Measurements from ENCODE around the gene PNMA6A.
"Not testable (repeated sequence)": the region's sequence is repeated elsewhere in the genome, so short reads cannot be mapped to it uniquely, and the experiment has no call there.

Gene PNMA6A

DNA sequence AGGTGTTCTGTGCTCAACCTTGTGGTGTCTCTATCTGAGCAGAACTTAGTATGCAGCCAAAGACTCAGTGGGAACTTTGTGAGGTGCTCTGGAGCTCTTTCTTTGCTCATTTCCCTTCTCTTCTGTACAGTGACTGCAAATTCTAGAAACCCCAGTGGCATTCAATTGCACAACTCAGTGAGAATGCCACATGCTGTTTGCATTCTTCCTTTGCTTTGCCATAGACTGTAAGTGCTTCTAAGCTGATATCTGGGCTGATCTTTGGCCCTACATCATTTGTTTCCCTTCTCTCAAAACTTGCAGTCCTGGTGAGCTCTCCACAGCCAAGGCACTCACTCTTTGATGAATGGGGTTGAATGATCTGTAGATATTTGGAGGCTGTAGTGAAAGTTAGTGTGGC, 8.9 kb upstream of the PNMA6A start:
- ChIA-PET CTCF (no interaction called here), POLR2A (ENCODE audit: low non-redundant PET) (no interaction called here)
- no peak for DNase-seq (ENCODE audit: low spot score)
- no peak overlapping the region for H3K27ac ChIP-seq
- TF ChIP-seq, protein P1, sequence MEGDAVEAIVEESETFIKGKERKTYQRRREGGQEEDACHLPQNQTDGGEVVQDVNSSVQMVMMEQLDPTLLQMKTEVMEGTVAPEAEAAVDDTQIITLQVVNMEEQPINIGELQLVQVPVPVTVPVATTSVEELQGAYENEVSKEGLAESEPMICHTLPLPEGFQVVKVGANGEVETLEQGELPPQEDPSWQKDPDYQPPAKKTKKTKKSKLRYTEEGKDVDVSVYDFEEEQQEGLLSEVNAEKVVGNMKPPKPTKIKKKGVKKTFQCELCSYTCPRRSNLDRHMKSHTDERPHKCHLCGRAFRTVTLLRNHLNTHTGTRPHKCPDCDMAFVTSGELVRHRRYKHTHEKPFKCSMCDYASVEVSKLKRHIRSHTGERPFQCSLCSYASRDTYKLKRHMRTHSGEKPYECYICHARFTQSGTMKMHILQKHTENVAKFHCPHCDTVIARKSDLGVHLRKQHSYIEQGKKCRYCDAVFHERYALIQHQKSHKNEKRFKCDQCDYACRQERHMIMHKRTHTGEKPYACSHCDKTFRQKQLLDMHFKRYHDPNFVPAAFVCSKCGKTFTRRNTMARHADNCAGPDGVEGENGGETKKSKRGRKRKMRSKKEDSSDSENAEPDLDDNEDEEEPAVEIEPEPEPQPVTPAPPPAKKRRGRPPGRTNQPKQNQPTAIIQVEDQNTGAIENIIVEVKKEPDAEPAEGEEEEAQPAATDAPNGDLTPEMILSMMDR (conservative IDR thresholded peaks at IDR 0.05; ENCODE audit: low read depth) = no peak

DNA sequence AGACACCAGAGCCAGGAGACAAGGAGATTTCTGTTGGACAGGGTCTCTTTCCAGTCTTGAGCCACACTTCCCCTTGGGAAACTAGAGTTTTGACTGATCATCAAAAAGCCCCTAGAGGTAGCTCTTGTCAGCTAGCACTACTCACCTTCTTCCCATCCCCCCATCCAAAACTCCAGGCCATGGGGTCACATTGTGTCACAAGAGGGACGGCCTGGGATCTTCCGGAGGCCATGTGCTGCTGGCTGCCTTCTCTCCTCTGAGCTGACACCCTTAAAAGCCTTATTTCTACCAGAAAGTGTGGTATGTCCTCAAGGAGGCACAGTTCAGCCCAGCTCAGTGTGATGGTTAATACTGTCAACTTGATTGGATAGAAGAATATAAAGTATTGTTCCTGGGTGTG, 8.2 kb upstream of the PNMA6A start:
- ChIA-PET POLR2A (ENCODE audit: low non-redundant PET) (no interaction called here), CTCF (no interaction called here)
- no peak overlapping the region for H3K27ac ChIP-seq
- TF ChIP-seq, protein P1 (conservative IDR thresholded peaks at IDR 0.05; ENCODE audit: low read depth) = no peak
- no peak for DNase-seq (ENCODE audit: low spot score)

DNA sequence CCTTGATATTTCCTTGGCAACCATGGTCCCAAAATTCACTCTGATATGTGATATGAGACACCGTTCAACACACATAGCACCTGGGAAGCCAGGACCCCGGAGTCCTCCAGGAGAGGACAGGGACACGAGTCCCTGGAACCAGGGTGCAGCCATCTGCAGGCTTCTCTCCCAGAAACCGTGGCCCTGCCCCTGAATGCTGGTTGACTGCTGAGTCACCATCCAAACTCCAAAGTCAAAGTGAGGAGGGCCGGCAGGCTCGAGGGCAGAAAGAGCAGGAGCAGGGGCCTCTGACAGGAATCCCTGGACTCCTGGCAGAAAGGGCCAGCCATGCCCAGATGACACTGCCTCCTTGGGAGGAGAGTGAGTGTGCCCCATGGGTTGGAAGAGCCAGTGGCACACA, 6.9 kb upstream of the PNMA6A start:
- no peak overlapping the region for H3K27ac ChIP-seq
- CTCF ChIA-PET = interaction anchor here (0.6 kb wide), 1 partner anchor 31 kb away, joined by 7 read pairs; no protein-coding TSS in a partner anchor
- TF ChIP-seq, protein P1 (conservative IDR thresholded peaks at IDR 0.05; ENCODE audit: low read depth) = no peak
- POLR2A ChIA-PET (ENCODE audit: low non-redundant PET) = no interaction called here
- DNase-seq (ENCODE audit: low spot score) = no peak

DNA sequence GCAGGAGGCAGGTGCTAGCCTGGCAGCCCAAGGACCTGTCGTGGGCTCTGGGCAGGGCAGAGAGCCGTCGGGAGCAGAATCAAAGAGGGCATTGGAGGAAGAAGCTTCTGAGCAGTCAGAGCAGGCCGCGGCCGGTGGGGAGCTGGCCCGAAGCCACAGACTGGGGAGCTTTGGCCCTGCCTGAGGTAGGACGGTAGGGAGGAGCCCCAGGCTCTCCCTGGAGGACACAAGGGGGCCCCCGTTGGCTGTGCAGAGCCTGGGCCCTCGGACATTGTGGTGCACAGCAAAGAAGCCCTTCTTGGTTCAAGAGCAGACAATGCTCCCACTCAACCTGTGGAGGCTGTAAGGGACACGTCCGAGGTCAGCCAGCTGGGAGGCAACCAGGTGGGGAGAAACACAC, 5.9 kb upstream of the PNMA6A start:
- H3K27ac ChIP-seq; POLR2A ChIA-PET (ENCODE audit: low non-redundant PET); DNase-seq (ENCODE audit: low spot score); CTCF ChIA-PET: not testable (repeated sequence)

DNA sequence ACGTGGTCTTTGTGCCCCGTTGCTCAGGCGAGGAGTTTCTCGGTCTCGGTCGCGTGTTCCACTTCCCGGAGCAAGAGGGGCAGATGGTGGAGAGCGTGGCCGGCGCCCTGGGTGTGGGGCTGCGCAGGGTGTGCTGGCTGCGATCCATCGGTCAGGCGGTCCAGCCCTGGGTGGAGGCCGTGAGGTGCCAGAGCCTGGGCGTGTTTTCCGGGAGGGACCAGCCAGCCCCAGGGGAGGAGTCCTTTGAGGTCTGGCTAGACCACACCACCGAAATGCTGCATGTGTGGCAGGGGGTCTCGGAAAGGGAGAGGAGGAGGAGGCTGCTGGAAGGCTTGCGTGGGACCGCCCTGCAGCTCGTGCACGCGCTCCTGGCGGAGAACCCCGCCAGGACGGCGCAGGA, 1.1 kb downstream of the PNMA6A start:
- DNase-seq (ENCODE audit: low spot score); CTCF ChIA-PET; H3K27ac ChIP-seq; POLR2A ChIA-PET (ENCODE audit: low non-redundant PET): not testable (repeated sequence)

DNA sequence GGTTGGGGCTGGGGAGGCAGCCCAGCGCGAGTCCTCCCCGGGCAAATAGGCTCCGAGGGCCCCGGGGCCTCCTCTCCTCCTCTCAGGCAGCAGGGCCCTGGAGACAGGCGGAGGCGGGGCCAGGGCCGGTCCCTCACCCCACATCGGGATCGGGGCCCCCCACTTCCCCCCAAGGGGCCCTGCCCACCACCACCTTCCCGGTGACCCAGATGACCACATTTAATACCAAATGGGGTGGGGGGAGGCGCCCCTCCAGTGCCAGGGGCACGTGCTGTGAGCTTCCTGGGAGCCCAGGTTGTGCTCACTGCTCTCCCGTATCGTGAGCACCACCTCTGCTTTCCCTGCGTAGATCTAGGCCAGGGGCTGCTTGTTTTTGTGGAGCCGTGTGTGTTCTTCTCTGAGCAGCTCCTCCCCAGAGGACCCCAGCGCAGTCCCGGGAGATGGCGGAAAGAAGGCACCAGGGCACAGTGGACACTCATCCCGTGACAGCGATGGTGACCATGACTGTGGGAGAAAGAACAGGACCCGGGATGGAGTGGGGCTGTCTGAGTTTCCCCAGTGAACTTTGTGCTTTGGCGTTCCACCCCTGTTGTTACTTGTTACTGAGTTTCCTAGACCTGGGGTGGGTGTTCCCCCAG, 2.1 kb downstream of the PNMA6A start:
- no peak overlapping the region for H3K27ac ChIP-seq
- POLR2A ChIA-PET (ENCODE audit: low non-redundant PET) = no interaction called here
- CTCF ChIA-PET = no interaction called here
- no peak for DNase-seq (ENCODE audit: low spot score)
- TF ChIP-seq, protein P1 (conservative IDR thresholded peaks at IDR 0.05; ENCODE audit: low read depth) = no peak

DNA sequence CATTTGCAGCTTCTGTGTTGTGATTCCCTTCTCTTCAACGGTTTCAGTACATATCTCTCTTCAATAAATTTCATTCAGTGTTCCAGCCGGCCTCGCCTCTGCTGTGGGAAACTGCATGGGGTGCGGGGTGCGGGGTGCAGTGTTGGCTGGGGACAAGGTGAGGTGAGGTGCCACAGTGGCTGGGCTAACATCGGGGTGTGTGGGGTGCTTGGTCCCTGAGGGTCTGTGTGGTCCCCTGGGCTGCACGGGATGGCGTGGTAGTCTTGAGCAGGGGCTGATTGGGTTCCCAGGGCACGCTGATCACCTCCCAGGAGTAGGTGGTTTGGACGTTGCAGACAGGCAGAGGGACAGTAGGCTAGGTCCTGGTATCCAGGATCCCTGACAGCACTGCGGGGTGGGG, 2.7 kb downstream of the PNMA6A start:
- CTCF ChIA-PET = no interaction called here
- H3K27ac ChIP-seq = no peak overlapping the region
- POLR2A ChIA-PET (ENCODE audit: low non-redundant PET) = no interaction called here
- TF ChIP-seq, protein P1 (conservative IDR thresholded peaks at IDR 0.05; ENCODE audit: low read depth) = no peak
- DNase-seq (ENCODE audit: low spot score) = no peak

DNA sequence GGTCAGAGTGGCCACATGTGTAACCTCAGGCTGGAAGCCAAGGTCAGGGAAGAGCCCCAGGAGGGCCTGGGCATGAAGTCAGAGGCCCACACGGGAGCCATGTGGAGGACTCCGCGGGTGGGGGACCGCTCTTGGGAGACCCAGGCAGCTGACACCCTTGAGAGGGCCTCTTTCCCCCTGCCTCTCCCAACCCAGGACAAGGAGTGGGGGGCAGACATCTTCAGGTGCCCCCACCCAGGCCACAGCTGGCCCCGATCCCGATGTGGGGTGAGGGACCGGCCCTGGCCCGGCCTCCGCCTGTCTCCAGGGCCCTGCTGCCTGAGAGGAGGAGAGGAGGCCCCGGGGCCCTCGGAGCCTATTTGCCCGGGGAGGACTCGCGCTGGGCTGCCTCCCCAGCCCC, 3.1 kb downstream of the PNMA6A start:
- DNase-seq (ENCODE audit: low spot score) = no peak
- TF ChIP-seq, protein P1 (conservative IDR thresholded peaks at IDR 0.05; ENCODE audit: low read depth) = no peak
- ChIA-PET POLR2A (ENCODE audit: low non-redundant PET) (no interaction called here), CTCF (no interaction called here)
- H3K27ac ChIP-seq = no peak overlapping the region

DNA sequence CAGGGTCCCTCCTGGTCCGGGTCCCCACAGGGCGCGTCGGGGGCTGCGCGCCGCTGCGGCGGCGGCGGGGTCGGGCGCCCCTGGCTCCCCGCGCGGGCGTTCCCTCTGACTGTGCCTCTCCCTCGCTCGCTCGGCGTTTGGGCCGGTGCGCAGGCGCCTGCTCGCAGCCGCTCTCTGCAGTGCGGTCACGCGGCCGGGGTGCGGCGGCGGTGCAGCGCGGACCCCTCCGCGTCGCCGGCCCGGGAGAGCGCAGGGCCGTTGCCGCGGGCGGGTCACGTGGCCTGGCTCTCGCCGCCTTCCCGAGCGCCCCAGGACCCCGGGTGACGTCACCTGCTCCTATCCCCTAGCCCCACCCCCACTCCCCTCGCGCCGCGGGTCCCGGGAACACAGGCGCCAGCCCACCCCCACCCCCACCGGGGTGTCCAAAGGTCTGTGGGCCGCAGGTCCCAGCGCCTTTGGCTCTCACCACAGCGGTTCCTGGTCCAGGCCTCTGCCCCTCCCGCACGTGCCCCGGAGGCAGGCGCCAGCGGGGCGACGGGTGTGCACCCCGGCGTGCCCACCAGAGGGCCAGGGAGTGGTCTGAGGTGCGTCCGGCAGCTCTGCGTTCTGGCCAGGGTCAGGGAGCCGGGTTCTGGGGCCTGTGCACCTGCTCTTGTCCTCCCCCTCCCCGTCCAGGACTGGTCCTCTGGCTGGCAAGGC, 5.3 kb downstream of the PNMA6A start:
- H3K27ac ChIP-seq; DNase-seq (ENCODE audit: low spot score); POLR2A ChIA-PET (ENCODE audit: low non-redundant PET); CTCF ChIA-PET: not testable (repeated sequence)

DNA sequence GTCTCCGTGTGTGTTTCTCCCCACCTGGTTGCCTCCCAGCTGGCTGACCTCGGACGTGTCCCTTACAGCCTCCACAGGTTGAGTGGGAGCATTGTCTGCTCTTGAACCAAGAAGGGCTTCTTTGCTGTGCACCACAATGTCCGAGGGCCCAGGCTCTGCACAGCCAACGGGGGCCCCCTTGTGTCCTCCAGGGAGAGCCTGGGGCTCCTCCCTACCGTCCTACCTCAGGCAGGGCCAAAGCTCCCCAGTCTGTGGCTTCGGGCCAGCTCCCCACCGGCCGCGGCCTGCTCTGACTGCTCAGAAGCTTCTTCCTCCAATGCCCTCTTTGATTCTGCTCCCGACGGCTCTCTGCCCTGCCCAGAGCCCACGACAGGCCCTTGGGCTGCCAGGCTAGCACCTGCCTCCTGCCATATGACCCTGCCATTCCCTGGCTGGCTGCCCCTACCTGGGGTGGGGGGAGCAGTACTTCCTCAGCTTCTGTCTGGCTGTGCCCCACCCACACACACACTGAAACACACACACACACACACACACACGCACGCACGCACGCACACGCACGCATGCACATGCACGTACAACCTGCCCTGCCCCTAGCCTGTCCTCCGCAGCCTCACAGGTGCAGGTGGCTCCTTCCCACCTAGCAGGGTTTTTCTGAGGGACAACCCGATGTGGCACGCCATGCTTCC, 11.1 kb downstream of the PNMA6A start:
- CTCF ChIA-PET; DNase-seq (ENCODE audit: low spot score); H3K27ac ChIP-seq; POLR2A ChIA-PET (ENCODE audit: low non-redundant PET): not testable (repeated sequence)

All from RWPE1 (cell line).